HEK293 (cell line): ENCODE data around the gene OVOL3.

Experiments
- CTCF ChIA-PET: fragments of 350-600 bp; formaldehyde crosslinking; extraction: SDS; loops from one replicate; lab custom pipeline; 2021; ENCODE audit warnings: antibody characterized with exemption; lab: Yijun Ruan, JAX
- POLR2A ChIA-PET: fragments of 300-600 bp; formaldehyde crosslinking; extraction: SDS; loops from one replicate; lab custom pipeline; 2020; ENCODE audit warnings: antibody characterized with exemption, inconsistent platforms; lab: Yijun Ruan, JAX
- H3K27ac ChIP-seq: fragments of 200-500 bp; sonication (Bioruptor generic); 2 replicates; pipeline ENCODE4 v1.5.1; 2014; ENCODE audit warnings: low read depth, low read length, control low read depth, inconsistent platforms; ENCODE audit errors: extremely low read depth
- H3K36me3 ChIP-seq, 2 experiments: fragments of 200-500 bp in 1 of 2; sonication (Bioruptor generic) in 1 of 2; 1 replicate in 1 of 2; 2 replicates in 1 of 2; pipeline ENCODE4 v1.5.1; 2014 to 2017; ENCODE audit warnings: inconsistent platforms in 2 of 2, low read length in 2 of 2; ENCODE audit not compliant: control insufficient read depth in 2 of 2, insufficient read depth in 1 of 2
- H3K4me1 ChIP-seq: fragments of 200-500 bp; sonication (Bioruptor generic); 2 replicates; pipeline ENCODE4 v1.5.1; 2014; ENCODE audit warnings: mild to moderate bottlenecking, low read length, inconsistent platforms; ENCODE audit not compliant: control insufficient read depth, insufficient read depth
- H3K4me3 ChIP-seq: 2 replicates; pipeline ENCODE4 v1.5.1; 2011; ENCODE audit warnings: low read depth, mild to moderate bottlenecking, control low read depth, low read length, moderate library complexity
- H3K9me3 ChIP-seq: fragments of 200-500 bp; sonication (Bioruptor generic); 2 replicates; pipeline ENCODE4 v1.5.1; 2014; ENCODE audit warnings: low read depth, low read length, inconsistent platforms; ENCODE audit not compliant: control insufficient read depth, insufficient read depth
- CTCF ChIP-seq: fragments of 450-650 bp; formaldehyde crosslinking; IDR thresholded peaks from 2 replicates; pipeline ENCODE4 v1.5.1; 2016; ENCODE audit warnings: missing biosample characterization, missing genetic modification characterization
- EGR2 ChIP-seq: fragments of 450-650 bp; formaldehyde crosslinking; IDR thresholded peaks from 2 replicates; pipeline ENCODE4 v1.5.1; 2016; ENCODE audit warnings: low read depth, missing biosample characterization, missing genetic modification characterization
- HIC1 ChIP-seq: fragments of 450-650 bp; formaldehyde crosslinking; IDR thresholded peaks from 2 replicates; pipeline ENCODE4 v1.5.1; 2016; ENCODE audit warnings: missing biosample characterization, missing genetic modification characterization
- HOXA7 ChIP-seq: sonication (generic); formaldehyde crosslinking; IDR thresholded peaks from 2 replicates; pipeline ENCODE4 v1.8.1; 2022; ENCODE audit warnings: missing genetic modification reagents, borderline replicate concordance
- KLF1 ChIP-seq: fragments of 450-650 bp; formaldehyde crosslinking; IDR thresholded peaks from 2 replicates; pipeline ENCODE4 v1.5.1; 2016; ENCODE audit warnings: missing biosample characterization, missing genetic modification characterization
- OVOL3 ChIP-seq: fragments of 450-650 bp; formaldehyde crosslinking; IDR thresholded peaks from 2 replicates; pipeline ENCODE4 v1.5.1; 2016; ENCODE audit warnings: missing biosample characterization, missing genetic modification characterization
- RBAK ChIP-seq: fragments of 450-650 bp; formaldehyde crosslinking; IDR thresholded peaks from 2 replicates; pipeline ENCODE4 v1.5.1; 2016; ENCODE audit warnings: missing biosample characterization, missing genetic modification characterization
- ZFHX2 ChIP-seq: fragments of 450-650 bp; formaldehyde crosslinking; conservative IDR thresholded peaks from 2 replicates; pipeline ENCODE4 v1.5.1; 2016; ENCODE audit warnings: missing biosample characterization, missing genetic modification characterization
- ZNF138 ChIP-seq: fragments of 450-650 bp; formaldehyde crosslinking; IDR thresholded peaks from 2 replicates; pipeline ENCODE4 v1.5.1; 2016; ENCODE audit warnings: missing biosample characterization, missing genetic modification characterization, borderline replicate concordance
- ZNF155 ChIP-seq: fragments of 450-650 bp; formaldehyde crosslinking; IDR thresholded peaks from 2 replicates; pipeline ENCODE4 v1.5.1; 2016; ENCODE audit warnings: missing biosample characterization, missing genetic modification characterization
- ZNF211 ChIP-seq: fragments of 450-650 bp; formaldehyde crosslinking; IDR thresholded peaks from 2 replicates; pipeline ENCODE4 v1.5.1; 2016; ENCODE audit warnings: low read depth, missing biosample characterization, missing genetic modification characterization
- ZNF214 ChIP-seq: fragments of 450-650 bp; formaldehyde crosslinking; IDR thresholded peaks from 2 replicates; pipeline ENCODE4 v1.5.1; 2017; ENCODE audit warnings: missing biosample characterization, mild to moderate bottlenecking, missing genetic modification characterization, borderline replicate concordance
- ZNF24 ChIP-seq: fragments of 450-650 bp; formaldehyde crosslinking; IDR thresholded peaks from 2 replicates; pipeline ENCODE4 v1.5.1; 2016; ENCODE audit warnings: missing biosample characterization, missing genetic modification characterization
- ZNF274 ChIP-seq, 2 experiments: fragments of 200-500 bp in 1 of 2; fragments of 450-650 bp in 1 of 2; sonication (Bioruptor generic) in 1 of 2; formaldehyde crosslinking in 1 of 2; IDR thresholded peaks; 2 replicates each; pipeline versions ENCODE4 v1.5.1 to v1.6.1; 2014 to 2016; ENCODE audit warnings: borderline replicate concordance in 1 of 2, inconsistent platforms in 1 of 2, low read length in 1 of 2, missing biosample characterization in 1 of 2, missing genetic modification characterization in 1 of 2
- ZNF335 ChIP-seq: fragments of 450-650 bp; formaldehyde crosslinking; conservative IDR thresholded peaks from 2 replicates; pipeline ENCODE4 v1.5.1; 2016; ENCODE audit warnings: missing biosample characterization, missing genetic modification characterization
- ZNF341 ChIP-seq: fragments of 450-650 bp; formaldehyde crosslinking; IDR thresholded peaks from 2 replicates; pipeline ENCODE4; 2016; ENCODE audit warnings: low read depth, missing biosample characterization, missing genetic modification characterization
- ZNF501 ChIP-seq: fragments of 450-650 bp; formaldehyde crosslinking; IDR thresholded peaks from 2 replicates; pipeline ENCODE4 v1.5.1; 2016; ENCODE audit warnings: missing biosample characterization, missing genetic modification characterization
- ZNF555 ChIP-seq: fragments of 450-650 bp; formaldehyde crosslinking; conservative IDR thresholded peaks from 2 replicates; pipeline ENCODE4 v1.5.1; 2017; ENCODE audit warnings: missing biosample characterization, mild to moderate bottlenecking, missing genetic modification characterization, inconsistent platforms
- ZNF621 ChIP-seq: fragments of 450-650 bp; formaldehyde crosslinking; IDR thresholded peaks from 2 replicates; pipeline ENCODE4 v1.5.1; 2017; ENCODE audit warnings: missing biosample characterization, missing genetic modification characterization
- ZNF639 ChIP-seq: fragments of 450-650 bp; formaldehyde crosslinking; IDR thresholded peaks from 2 replicates; pipeline ENCODE4 v1.5.1; 2016; ENCODE audit warnings: missing biosample characterization, missing genetic modification characterization
- ZNF785 ChIP-seq: fragments of 450-650 bp; formaldehyde crosslinking; IDR thresholded peaks from 2 replicates; pipeline ENCODE4 v1.5.1; 2016; ENCODE audit warnings: missing biosample characterization, missing genetic modification characterization
- ZXDB ChIP-seq: fragments of 450-650 bp; formaldehyde crosslinking; IDR thresholded peaks from 2 replicates; pipeline ENCODE4 v1.5.1; 2016; ENCODE audit warnings: missing biosample characterization, missing genetic modification characterization

Gene OVOL3

GRCh38 chr19:36090910-36091695 is 19.8 kb upstream of the OVOL3 start:
- POLR2A ChIA-PET = no interaction called here
- no peak for TF ChIP-seq ZXDB (tag by site-specific recombination)
- TF ChIP-seq ZFHX2 (tag by site-specific recombination) = peak; percentile 40; the same call in 1 of the 2 replicates
- TF ChIP-seq KLF1 (tag by site-specific recombination) = peak; percentile 89
- TF ChIP-seq EGR2 (tag by site-specific recombination) = peak; percentile 27; the same call in 1 of the 2 replicates
- TF ChIP-seq, all 188 proteins: peak for 3
- H3K9me3 ChIP-seq = no peaks in the 10 kb centered on the region
- no peaks in the 10 kb centered on the region for H3K4me1 ChIP-seq
- no peak overlapping the region for H3K27ac ChIP-seq
- CTCF ChIA-PET = interaction anchor here (1.4 to 1.5 kb wide), 2 partner anchors 30 to 37 kb away, joined by 4 to 5 read pairs; no protein-coding TSS in a partner anchor
- H3K36me3 ChIP-seq = peaks cover 92 to 100% of the 10 kb centered on the region in 2 experiments
- H3K4me3 ChIP-seq = no peak overlapping the region

GRCh38 chr19:36092566-36092965 is 18.4 kb upstream of the OVOL3 start:
- POLR2A ChIA-PET = no interaction called here
- peaks cover 92 to 100% of the 10 kb centered on the region in 2 experiments for H3K36me3 ChIP-seq
- H3K27ac ChIP-seq = no peak overlapping the region
- CTCF ChIA-PET = interaction anchor here (0.9 kb wide), 1 partner anchor 32 kb away, joined by 3 read pairs; no protein-coding TSS in a partner anchor
- no peaks in the 10 kb centered on the region for H3K9me3 ChIP-seq
- H3K4me1 ChIP-seq = no peaks in the 10 kb centered on the region
- no peak overlapping the region for H3K4me3 ChIP-seq
- TF ChIP-seq RBAK (tag by site-specific recombination) (no peak), ZNF211 (no peak), ZNF621 (tag by site-specific recombination) (no peak), CTCF (peak; percentile 46; the same call in 1 of the 2 replicates), HOXA7 (no peak), KLF1 (tag by site-specific recombination) (no peak), ZNF138 (no peak), ZNF24 (tag by site-specific recombination) (no peak)

GRCh38 chr19:36093146-36093662 is 17.7 kb upstream of the OVOL3 start:
- no peak overlapping the region for H3K27ac ChIP-seq
- H3K4me3 ChIP-seq = no peak overlapping the region
- no peaks in the 10 kb centered on the region for H3K9me3 ChIP-seq
- ChIA-PET POLR2A (no interaction called here), CTCF (interaction anchor here (0.9 kb wide), 1 partner anchor 32 kb away, joined by 3 read pairs; no protein-coding TSS in a partner anchor)
- H3K36me3 ChIP-seq = peaks cover 89 to 100% of the 10 kb centered on the region in 2 experiments
- H3K4me1 ChIP-seq = no peaks in the 10 kb centered on the region
- TF ChIP-seq EGR2 (tag by site-specific recombination) = 0 out of 2 replicates have a peak, but pooled peaks have one; percentile 8
- no peak for TF ChIP-seq ZNF501 (tag by site-specific recombination)
- no peak for TF ChIP-seq ZNF785 (tag by site-specific recombination)
- TF ChIP-seq ZNF155 (tag by site-specific recombination) = no peak

GRCh38 chr19:36093687-36094086 is 17.3 kb upstream of the OVOL3 start:
- no peaks in the 10 kb centered on the region for H3K9me3 ChIP-seq
- H3K36me3 ChIP-seq = peaks cover 89 to 100% of the 10 kb centered on the region in 2 experiments
- H3K4me3 ChIP-seq = no peak overlapping the region
- H3K27ac ChIP-seq = no peak overlapping the region
- POLR2A ChIA-PET = no interaction called here
- CTCF ChIA-PET = interaction anchor here (0.9 kb wide), 1 partner anchor 33 kb away, joined by 3 read pairs; no protein-coding TSS in a partner anchor
- no peaks in the 10 kb centered on the region for H3K4me1 ChIP-seq
- no peak for TF ChIP-seq ZNF335 (tag by site-specific recombination)
- no peak for TF ChIP-seq ZNF639 (tag by site-specific recombination)
- TF ChIP-seq ZNF341 (tag by site-specific recombination) = no peak
- TF ChIP-seq HIC1 (tag by site-specific recombination) = no peak
- TF ChIP-seq ZNF274 (IDR thresholded peaks at IDR 0.05; ENCODE audit: low read length) = no peak
- no peak for TF ChIP-seq ZNF274 (tag by site-specific recombination; IDR thresholded peaks at IDR 0.05; ENCODE audit: borderline replicate concordance)
- no peak for TF ChIP-seq ZNF214 (tag by site-specific recombination)
- TF ChIP-seq OVOL3 = no peak
- TF ChIP-seq ZNF555 = no peak
